IMR-90 (cell line): ENCODE data around the gene TTF2. TPM values are rescaled to one million over a fixed set of nuclear protein-coding genes. Genes with fewer than 3 reads are reported as not detected.

Source experiments
- ATAC-seq: fragments of 200-7000 bp; cut with Tn5 transposase; 2 replicates; pipeline ENCODE4 v1.9.1; 2020; ENCODE audit warnings: low read depth, mild to moderate bottlenecking, moderate library complexity
- BruUV-seq: library from RNA; stranded (reverse); fragments of 400-500 nt; replicated peaks from 2 replicates; lab custom pipeline; 2021; lab: Mats Ljungman, UMichigan
- CTCF ChIA-PET: fragments of 300-600 bp; formaldehyde crosslinking; extraction: SDS; loops from one replicate; lab custom pipeline; 2021; ENCODE audit warnings: antibody characterized with exemption; lab: Yijun Ruan, JAX
- POLR2A ChIA-PET: fragments of 300-600 bp; sonication (Branson Sonifier 250); formaldehyde crosslinking; loops from one replicate; lab custom pipeline; 2022; ENCODE audit warnings: antibody characterized with exemption; ENCODE audit not compliant: unreplicated experiment; lab: Charles Lee
- DNase-seq: peaks from one replicate; pipeline ENCODE4 v3.0.0; 2013
- H2AFZ ChIP-seq: replicated peaks from 2 replicates; pipeline ENCODE3; 2013; ENCODE audit warnings: low read length, mild to moderate bottlenecking; ENCODE audit not compliant: poor library complexity
- H2AK5ac ChIP-seq: 2 replicates; pipeline ENCODE4 v1.6.1; 2013; ENCODE audit warnings: low read depth, low read length, inconsistent platforms
- H2AK9ac ChIP-seq: replicated peaks from 2 replicates; pipeline ENCODE3; 2013; ENCODE audit warnings: mild to moderate bottlenecking, low read depth, low read length, moderate library complexity; ENCODE audit not compliant: poor library complexity
- H2BK120ac ChIP-seq: 2 replicates; pipeline ENCODE4 v1.6.1; 2013; ENCODE audit warnings: low read depth, low read length, inconsistent platforms
- H2BK15ac ChIP-seq: 3 replicates; pipeline ENCODE4 v1.6.1; 2013; ENCODE audit warnings: low read depth, low read length, inconsistent platforms
- H2BK20ac ChIP-seq: 2 replicates; pipeline ENCODE4 v1.6.1; 2013; ENCODE audit warnings: low read depth, mild to moderate bottlenecking, inconsistent platforms, low read length, moderate library complexity
- H2BK5ac ChIP-seq: 2 replicates; pipeline ENCODE4 v1.6.1; 2013; ENCODE audit warnings: mild to moderate bottlenecking, low read depth, low read length, inconsistent platforms; ENCODE audit not compliant: poor library complexity, severe bottlenecking
- H3K14ac ChIP-seq: replicated peaks from 2 replicates; pipeline ENCODE4 v1.6.1; 2013; ENCODE audit warnings: low read depth, low read length, inconsistent platforms
- H3K18ac ChIP-seq: 2 replicates; pipeline ENCODE4 v1.6.1; 2013; ENCODE audit warnings: low read depth, low read length, control low read depth
- H3K23ac ChIP-seq: 2 replicates; pipeline ENCODE4 v1.6.1; 2013; ENCODE audit warnings: low read depth, low read length, inconsistent platforms
- H3K27ac ChIP-seq: 2 replicates; pipeline ENCODE4 v1.5.1; 2013; ENCODE audit warnings: mild to moderate bottlenecking, control low read depth, low read length; ENCODE audit not compliant: insufficient read depth
- H3K27me3 ChIP-seq: 2 replicates; pipeline ENCODE4 v1.6.1; 2013; ENCODE audit warnings: low read length; ENCODE audit not compliant: control insufficient read depth, insufficient read depth
- H3K36me3 ChIP-seq: 2 replicates; pipeline ENCODE4 v1.6.1; 2013; ENCODE audit warnings: low read length, mixed read lengths; ENCODE audit not compliant: control insufficient read depth, insufficient read depth
- H3K4ac ChIP-seq: 2 replicates; pipeline ENCODE4 v1.6.1; 2013; ENCODE audit warnings: low read depth, low read length, inconsistent platforms
- H3K4me1 ChIP-seq: 2 replicates; pipeline ENCODE4 v1.6.1; 2013; ENCODE audit warnings: low read length, mixed read lengths; ENCODE audit not compliant: control insufficient read depth, insufficient read depth
- H3K4me2 ChIP-seq: 2 replicates; pipeline ENCODE4 v1.6.1; 2013; ENCODE audit warnings: low read depth, mild to moderate bottlenecking, control low read depth, low read length, moderate library complexity
- H3K4me3 ChIP-seq: 2 replicates; pipeline ENCODE4 v1.5.1; 2013; ENCODE audit warnings: low read depth, mild to moderate bottlenecking, control low read depth, low read length, moderate library complexity; ENCODE audit not compliant: insufficient read depth
- H3K56ac ChIP-seq: 2 replicates; pipeline ENCODE4 v1.6.1; 2013; ENCODE audit warnings: low read length, inconsistent platforms; ENCODE audit not compliant: insufficient read depth; ENCODE audit errors: extremely low read depth
- H3K79me1 ChIP-seq, 2 experiments: 2 replicates each; pipeline ENCODE4 v1.6.1; 2013; ENCODE audit warnings: low read length in 2 of 2, inconsistent platforms in 1 of 2, low read depth in 1 of 2
- H3K9ac ChIP-seq: 2 replicates; pipeline ENCODE4 v1.6.1; 2013; ENCODE audit warnings: low read depth, low read length, control low read depth
- H3K9me1 ChIP-seq: 2 replicates; pipeline ENCODE4 v1.6.1; 2013; ENCODE audit warnings: low read length, inconsistent platforms; ENCODE audit not compliant: insufficient read depth
- H3K9me3 ChIP-seq: 2 replicates; pipeline ENCODE4 v1.6.1; 2013; ENCODE audit warnings: low read length; ENCODE audit not compliant: control insufficient read depth, insufficient read depth
- H4K20me1 ChIP-seq: 2 replicates; pipeline ENCODE4 v1.6.1; 2013; ENCODE audit warnings: low read length, inconsistent platforms; ENCODE audit not compliant: insufficient read depth
- H4K5ac ChIP-seq: 2 replicates; pipeline ENCODE4 v1.6.1; 2013; ENCODE audit warnings: mild to moderate bottlenecking, low read depth, low read length, control low read depth
- H4K8ac ChIP-seq, 2 experiments: 2 replicates each; pipeline ENCODE4 v1.6.1; 2013; ENCODE audit warnings: low read depth in 2 of 2, low read length in 2 of 2, control low read depth in 1 of 2, inconsistent platforms in 1 of 2
- H4K91ac ChIP-seq: 2 replicates; pipeline ENCODE4 v1.6.1; 2013; ENCODE audit warnings: low read depth, low read length, inconsistent platforms; ENCODE audit not compliant: insufficient read depth
- CEBPB ChIP-seq: IDR thresholded peaks from 2 replicates; pipeline ENCODE4 v1.6.1; 2012; ENCODE audit warnings: low read depth, low read length, improper control_type of control experiment
- CHD1 ChIP-seq: IDR thresholded peaks from 2 replicates; pipeline ENCODE4 v1.6.1; 2012; ENCODE audit warnings: low read depth, low read length, improper control_type of control experiment
- CTCF ChIP-seq: conservative IDR thresholded peaks from 2 replicates; pipeline ENCODE4 v1.5.1; 2012; ENCODE audit warnings: mild to moderate bottlenecking, low read depth, low read length, improper control_type of control experiment
- ELK1 ChIP-seq: fragments of 150-350 bp; IDR thresholded peaks from 2 replicates; pipeline ENCODE4 v1.6.1; 2016; ENCODE audit warnings: low read depth, mild to moderate bottlenecking, low read length, moderate library complexity, borderline replicate concordance
- FOS ChIP-seq: fragments of 150-350 bp; IDR thresholded peaks from 2 replicates; pipeline ENCODE4 v1.6.1; 2016; ENCODE audit warnings: low read depth, low read length
- MAFK ChIP-seq: IDR thresholded peaks from 2 replicates; pipeline ENCODE4 v1.6.1; 2012; ENCODE audit warnings: low read depth, low read length, improper control_type of control experiment
- MAZ ChIP-seq: IDR thresholded peaks from 2 replicates; pipeline ENCODE4 v1.6.1; 2012; ENCODE audit warnings: low read depth, mild to moderate bottlenecking, low read length, improper control_type of control experiment, moderate library complexity, borderline replicate concordance
- MXI1 ChIP-seq: IDR thresholded peaks from 2 replicates; pipeline ENCODE4 v1.6.1; 2012; ENCODE audit warnings: low read depth, mild to moderate bottlenecking, low read length, moderate library complexity, borderline replicate concordance
- NFE2L2 ChIP-seq: fragments of 150-350 bp; IDR thresholded peaks from 2 replicates; pipeline ENCODE4 v1.6.1; 2016; ENCODE audit warnings: low read depth, mild to moderate bottlenecking, low read length
- POLR2A ChIP-seq: IDR thresholded peaks from 2 replicates; pipeline ENCODE4 v1.6.1; 2012; ENCODE audit warnings: mild to moderate bottlenecking, low read depth, low read length
- RAD21 ChIP-seq: IDR thresholded peaks from 2 replicates; pipeline ENCODE4 v1.6.1; 2012; ENCODE audit warnings: low read length, improper control_type of control experiment
- RCOR1 ChIP-seq: IDR thresholded peaks from 2 replicates; pipeline ENCODE4 v1.6.1; 2012; ENCODE audit warnings: mild to moderate bottlenecking, low read length, improper control_type of control experiment; ENCODE audit not compliant: insufficient replicate concordance
- RFX5 ChIP-seq: IDR thresholded peaks from 2 replicates; pipeline ENCODE4 v1.8.0; 2012; ENCODE audit warnings: low read depth, mild to moderate bottlenecking, low read length, moderate library complexity
- SMC3 ChIP-seq: fragments of 150-350 bp; IDR thresholded peaks from 2 replicates; pipeline ENCODE4 v1.6.1; 2016; ENCODE audit warnings: low read depth, mild to moderate bottlenecking, antibody characterized with exemption, low read length, moderate library complexity
- USF2 ChIP-seq: fragments of 150-350 bp; IDR thresholded peaks from 2 replicates; pipeline ENCODE4 v1.6.1; 2017; ENCODE audit warnings: mild to moderate bottlenecking, antibody characterized with exemption, low read length, low read depth
- WGBS, 2 experiments: methylation state at CpG; one replicate each; pipeline versions ENCODE4 v1.1.5 to v1.1.7; 2013; ENCODE audit warnings: missing lambda C conversion rate in 2 of 2; ENCODE audit not compliant: insufficient read length in 1 of 2; ENCODE audit errors: extremely low coverage in 2 of 2; 5-methylcytosine and 5-hydroxymethylcytosine counted together
- dilution Hi-C: fragments of 300-500 bp; cut with HindIII; formaldehyde crosslinking; loops from one replicate; pipeline ENCODE4 v1.14.3; 2018; ENCODE audit warnings: low sequenced_read_pairs; ENCODE audit not compliant: unreplicated experiment
- in situ Hi-C: fragments of 300-500 bp; cut with MboI; formaldehyde crosslinking; loops from 3 replicates; pipeline ENCODE4 v1.14.3; 2019; ENCODE audit warnings: low sequenced_read_pairs, inconsistent platforms, mixed read lengths
- intact Hi-C: fragments of 100-400 bp; cut with micrococcal nuclease; formaldehyde crosslinking; loops from 2 replicates; pipeline ENCODE4 v1.10.0; 2022
- polyA plus RNA-seq, 3 experiments: library from polyadenylated mRNA; depleted of rRNA; stranded (reverse); fragments of >200 nt; gene quantifications; 2 replicates each; pipeline ENCODE4 v1.2.3, GENCODE V29; 2012; ENCODE audit warnings: low replicate concordance in 1 of 3
- total RNA-seq: library from RNA; depleted of rRNA; stranded (reverse); fragments of >200 nt; gene quantifications from 2 replicates; pipeline ENCODE4 v1.2.3, GENCODE V29; 2012

TTF2 gene
- total and polyA plus RNA-seq, 2 of the 4 experiments (the other 2 are of a cell fraction) = 11.5 to 14.7 TPM

GRCh38 chr1:117138106-117138505 lies 78.0 kb downstream of the TTF2 start:
- Histone ChIP-seq H3K4me2 (no peak overlapping the region), H3K79me1 (no peaks in the 10 kb centered on the region), H2AFZ (no peak overlapping the region), H3K9me3 (no peaks in the 10 kb centered on the region), H2BK20ac (no peak overlapping the region), H3K56ac (no peak overlapping the region), H3K23ac (no peak overlapping the region), H2BK120ac (no peak overlapping the region), H3K36me3 (no peaks in the 10 kb centered on the region), H3K27ac (no peak overlapping the region), H4K5ac (no peak overlapping the region), H3K9me1 (peaks cover 2% of the 10 kb centered on the region; the same call in 1 of the 2 replicates), H3K27me3 (no peaks in the 10 kb centered on the region), H2AK5ac (no peak overlapping the region; the same call in 1 of the 2 replicates), H3K9ac (no peak overlapping the region), H4K91ac (no peak overlapping the region), H3K4me3 (no peak overlapping the region), H2AK9ac (no peak overlapping the region), H3K14ac (no peak overlapping the region), H3K4me1 (peaks cover 6% of the 10 kb centered on the region), H4K20me1 (no peaks in the 10 kb centered on the region; the same call in 1 of the 2 replicates), H2BK15ac (no peak overlapping the region), H4K8ac (no peak overlapping the region), H2BK5ac (no peak overlapping the region), H3K18ac (no peak overlapping the region), H3K4ac (no peak overlapping the region; the same call in 1 of the 2 replicates)
- no peak for TF ChIP-seq CHD1
- TF ChIP-seq SMC3 = no peak
- TF ChIP-seq CTCF = no peak
- no peak for TF ChIP-seq FOS
- no peak for TF ChIP-seq RAD21
- no peak for TF ChIP-seq MXI1
- no peak for TF ChIP-seq ELK1
- TF ChIP-seq RFX5 = no peak
- no peak for TF ChIP-seq MAFK
- TF ChIP-seq USF2 = no peak
- TF ChIP-seq NFE2L2 = no peak
- no peak for TF ChIP-seq MAZ
- no peak for TF ChIP-seq CEBPB
- TF ChIP-seq RCOR1 = no peak
- no peak for TF ChIP-seq POLR2A
- ChIA-PET POLR2A (no interaction called here), CTCF (no interaction called here)
- WGBS, 2 experiments = 100% methylated on average over 1 of the region's 3 CpGs; no CpG with 5 or more reads in 1 of the 2 experiments
- no TSS peak for BruUV-seq
- ATAC-seq (no peak), DNase-seq (no peak)
- intact Hi-C loops (no loop called here), dilution Hi-C loops (no loop called here), in situ Hi-C loops (no loop called here)
